Esophagus muscularis mucosa (tissue), 4 donors: ENCODE measurements around the gene MPP3. TPM values are rescaled to one million over a fixed set of nuclear protein-coding genes. Genes with fewer than 3 reads are reported as not detected.

Experiments
- DNase-seq: peaks from one replicate; pipeline ENCODE4 v3.0.0-alpha.2; 2017; ENCODE audit errors: extremely low spot score
- H3K27ac ChIP-seq, 4 donors: fragments of 200-600 bp; sonication (generic); replicated peaks in 1 of 4; 1 replicate in 3 of 4; 2 replicates in 1 of 4; pipeline ENCODE4 v1.5.1; 2016 to 2019; ENCODE audit warnings: mild to moderate bottlenecking in 1 of 4
- H3K27me3 ChIP-seq, 4 donors: fragments of 200-600 bp; sonication (generic); one replicate each; pipeline versions ENCODE4 v1.5.1 to v1.6.0; 2016 to 2019
- H3K36me3 ChIP-seq, 4 donors: fragments of 200-600 bp; sonication (generic); one replicate each; pipeline ENCODE4 v1.5.1; 2016 to 2019
- H3K4me1 ChIP-seq, 4 donors: fragments of 200-600 bp; sonication (generic); one replicate each; pipeline ENCODE4 v1.5.1; 2016 to 2019
- H3K4me3 ChIP-seq, 4 donors: fragments of 200-600 bp; sonication (generic); 1 replicate in 2 of 4; 2 replicates in 2 of 4; pipeline ENCODE4 v1.5.1; 2016 to 2019; ENCODE audit warnings: mild to moderate bottlenecking in 4 of 4, moderate library complexity in 1 of 4
- H3K9me3 ChIP-seq, 4 donors: fragments of 200-600 bp; sonication (generic); 1 replicate in 3 of 4; 2 replicates in 1 of 4; pipeline ENCODE4 v1.5.1; 2016 to 2019
- CTCF ChIP-seq, 3 experiments: fragments of 200-600 bp in 2 of 3; fragments of 450-650 bp in 1 of 3; sonication (generic) in 2 of 3; IDR thresholded peaks; one replicate each; pipeline ENCODE4 v1.5.1; 2017 to 2019; ENCODE audit warnings: antibody characterized with exemption in 3 of 3, mild to moderate bottlenecking in 2 of 3, moderate library complexity in 1 of 3
- EP300 ChIP-seq: sonication (generic); formaldehyde crosslinking; IDR thresholded peaks from one replicate; pipeline ENCODE4 v1.6.1; 2017; ENCODE audit warnings: antibody characterized with exemption
- POLR2A ChIP-seq: fragments of 450-650 bp; IDR thresholded peaks from one replicate; pipeline ENCODE4 v1.6.1; 2017; ENCODE audit warnings: antibody characterized with exemption, moderate library complexity, mild to moderate bottlenecking, low read depth
- POLR2AphosphoS5 ChIP-seq, 2 donors: sonication (generic); formaldehyde crosslinking; IDR thresholded peaks; one replicate each; pipeline ENCODE4 v1.6.1; 2017; ENCODE audit warnings: antibody characterized with exemption in 2 of 2
- WGBS: methylation state at CpG from one replicate; pipeline ENCODE4 v1.1.5; 2018; 5-methylcytosine and 5-hydroxymethylcytosine counted together
- intact Hi-C: fragments of 100-400 bp; cut with DNase I; formaldehyde crosslinking; loops from one replicate; pipeline ENCODE4 v1.15.1; 2023
- total RNA-seq, 4 donors: library from RNA; depleted of rRNA; stranded (reverse); fragments of >200 nt; gene quantifications; one replicate each; pipeline versions ENCODE4 v1.1.0 to v1.2.1, GENCODE V29; 2016

Gene MPP3
- total RNA-seq, 4 donors from 2014 or later = 5.0 to 9.9 (median 6.2) TPM

GRCh38 chr17:43756201-43756600 is 76.7 kb downstream of the MPP3 start:
- no peak overlapping the region for H3K27ac ChIP-seq
- intact Hi-C loops = no loop called here
- no peak overlapping the region for H3K4me3 ChIP-seq
- no peaks in the 10 kb centered on the region for H3K9me3 ChIP-seq
- TF ChIP-seq EP300 (no peak), POLR2AphosphoS5 (IDR thresholded peaks at IDR 0.05) (no peak), CTCF (IDR thresholded peaks at IDR 0.05) (no peak), POLR2A (no peak)
- peaks cover 9 to 17% (median 17%) of the 10 kb centered on the region in 4 donors for H3K4me1 ChIP-seq
- H3K27me3 ChIP-seq = peaks cover 0 to 67% (median 12%) of the 10 kb centered on the region in 4 donors
- no peaks in the 10 kb centered on the region for H3K36me3 ChIP-seq
- no peak for DNase-seq
- WGBS = 93% methylated on average over 6 of the region's 6 CpGs

GRCh38 chr17:43755389-43755875 is 77.5 kb downstream of the MPP3 start:
- H3K27me3 ChIP-seq = peaks cover 0 to 74% (median 12%) of the 10 kb centered on the region in 4 donors
- peaks cover 9 to 11% (median 10%) of the 10 kb centered on the region in 4 donors for H3K4me1 ChIP-seq
- WGBS = 20% methylated on average over 1 of the region's 60 CpGs
- TF ChIP-seq POLR2AphosphoS5 (IDR thresholded peaks at IDR 0.05) = no peak
- TF ChIP-seq POLR2A = no peak
- no peak for TF ChIP-seq CTCF (IDR thresholded peaks at IDR 0.05)
- TF ChIP-seq EP300 = no peak
- H3K36me3 ChIP-seq = no peaks in the 10 kb centered on the region
- H3K9me3 ChIP-seq = no peaks in the 10 kb centered on the region
- no peak overlapping the region for H3K27ac ChIP-seq
- H3K4me3 ChIP-seq = peak overlapping the region; percentile 6 to 36 (median 32)
- intact Hi-C loops = no loop called here
- no peak for DNase-seq

GRCh38 chr17:43754947-43755346 is 78.0 kb downstream of the MPP3 start:
- no peak for DNase-seq
- TF ChIP-seq POLR2AphosphoS5 (IDR thresholded peaks at IDR 0.05) (no peak), POLR2A (no peak), EP300 (no peak), CTCF (IDR thresholded peaks at IDR 0.05) (no peak)
- Histone ChIP-seq H3K9me3 (no peaks in the 10 kb centered on the region), H3K4me3 (peak overlapping the region; percentile 6 to 36 (median 32)), H3K4me1 (peaks cover 9 to 11% (median 10%) of the 10 kb centered on the region in 4 donors), H3K27me3 (peaks cover 0 to 79% (median 12%) of the 10 kb centered on the region in 4 donors), H3K27ac (no peak overlapping the region), H3K36me3 (no peaks in the 10 kb centered on the region)
- intact Hi-C loops = no loop called here
- WGBS = 59% methylated on average over 11 of the region's 21 CpGs

- no peaks in the 10 kb centered on the region for H3K36me3 ChIP-seq
- intact Hi-C loops = no loop called here
- peaks cover 0 to 81% (median 12%) of the 10 kb centered on the region in 4 donors for H3K27me3 ChIP-seq
- no peaks in the 10 kb centered on the region for H3K9me3 ChIP-seq
- TF ChIP-seq EP300 (no peak), POLR2AphosphoS5 (IDR thresholded peaks at IDR 0.05) (no peak), CTCF (IDR thresholded peaks at IDR 0.05) (no peak), POLR2A (no peak)
- 69% methylated on average over 5 of the region's 5 CpGs for WGBS
- H3K4me1 ChIP-seq = peaks cover 9 to 11% (median 10%) of the 10 kb centered on the region in 4 donors
- H3K27ac ChIP-seq = no peak overlapping the region
- H3K4me3 ChIP-seq = no peak overlapping the region
- no peak for DNase-seq
Observed at GRCh38 chr17:43753493-43754129, 79.3 kb downstream of the MPP3 start.

Other genes with a start within 250 kb of the MPP3 start
- 10 to 100 TPM in 3 of 4 donors, 1 to 10 TPM in 1; 6.6 to 16.1 (median 12.9) TPM for gene MEOX1, start 171.2 kb downstream of the MPP3 start, total RNA-seq
- gene SOST, start 74.4 kb downstream of the MPP3 start, total RNA-seq = not detected
- 100 to 1,000 TPM; 130 to 182 (median 158) TPM for gene DUSP3, start 54.2 kb downstream of the MPP3 start, total RNA-seq
- gene CFAP97D1, start 52.7 kb downstream of the MPP3 start, total RNA-seq = under 1 TPM in 1 of 4 donors, not detected in 3; 0.19 TPM
- gene CD300LG, start 14.0 kb upstream of the MPP3 start, total RNA-seq = 10 to 100 TPM in 1 of 4 donors, 1 to 10 TPM in 2, under 1 TPM in 1; 0.83 to 12.0 (median 7.3) TPM
- 10 to 100 TPM; 13.3 to 15.9 (median 15.6) TPM for gene MPP2, start 74.4 kb upstream of the MPP3 start, total RNA-seq
- not detected for gene PPY, start 109.3 kb upstream of the MPP3 start, total RNA-seq
- not detected for gene PYY, start 120.8 kb upstream of the MPP3 start, total RNA-seq
- gene NAGS, start 171.5 kb upstream of the MPP3 start, total RNA-seq = 1 to 10 TPM in 3 of 4 donors, under 1 TPM in 1; 0.83 to 3.4 (median 1.8) TPM
- gene TMEM101, start 181.8 kb upstream of the MPP3 start, total RNA-seq = 10 to 100 TPM; 22.9 to 30.7 (median 27.2) TPM
- gene LSM12, start 233.5 kb upstream of the MPP3 start, total RNA-seq = 10 to 100 TPM; 37.8 to 59.2 (median 46.0) TPM
- gene G6PC3, start 237.6 kb upstream of the MPP3 start, total RNA-seq = 10 to 100 TPM; 23.9 to 37.5 (median 30.7) TPM